Adrenal gland (tissue), 12 donors: ENCODE measurements around the gene PAOX. TPM values are rescaled to one million over a fixed set of nuclear protein-coding genes. Genes with fewer than 3 reads are reported as not detected.
"Not testable (repeated sequence)": the region's sequence is repeated elsewhere in the genome, so short reads cannot be mapped to it uniquely, and the experiment has no call there.

Experiments used
- DNase-seq, 7 donors: peaks; one replicate each; pipeline ENCODE4 v3.0.0-alpha.2; 2019 to 2020
- H3K27ac ChIP-seq, 5 donors: fragments of 200-600 bp; sonication (generic) in 4 of 5; 1 replicate in 3 of 5; 2 replicates in 2 of 5; pipeline versions ENCODE4 v1.5.1 to v1.8.0; 2016 to 2020; ENCODE audit warnings: mild to moderate bottlenecking in 1 of 5
- H3K27me3 ChIP-seq: fragments of 200-600 bp; 2 replicates; pipeline ENCODE4 v1.8.0; 2021
- H3K36me3 ChIP-seq, 2 donors: fragments of 200-600 bp; replicated peaks in 1 of 2; 1 replicate in 1 of 2; 2 replicates in 1 of 2; pipeline versions ENCODE4 v1.5.1 to v1.8.0; 2018 to 2022
- H3K4me1 ChIP-seq, 2 donors: fragments of 200-600 bp; replicated peaks in 1 of 2; 1 replicate in 1 of 2; 2 replicates in 1 of 2; pipeline versions ENCODE4 v1.5.1 to v1.8.0; 2018 to 2021
- H3K4me3 ChIP-seq, 4 donors: fragments of 200-600 bp; sonication (generic) in 3 of 4; one replicate each; pipeline ENCODE4 v1.5.1; 2016 to 2018
- H3K9me3 ChIP-seq, 3 donors: fragments of 200-600 bp; sonication (generic) in 1 of 3; replicated peaks in 1 of 3; 1 replicate in 2 of 3; 2 replicates in 1 of 3; pipeline versions ENCODE4 v1.5.1 to v1.8.0; 2016 to 2021
- CTCF ChIP-seq, 6 experiments: fragments of 450-650 bp in 4 of 6; fragments of 200-600 bp in 2 of 6; sonication (generic) in 1 of 6; IDR thresholded peaks; 1 replicate in 5 of 6; 2 replicates in 1 of 6; pipeline versions ENCODE4 v1.5.1 to v1.8.0; 2016 to 2021; ENCODE audit warnings: antibody characterized with exemption in 6 of 6, mild to moderate bottlenecking in 2 of 6, moderate library complexity in 1 of 6
- POLR2A ChIP-seq, 2 donors: fragments of 450-650 bp; IDR thresholded peaks; one replicate each; pipeline ENCODE4 v1.6.1; 2017; ENCODE audit warnings: antibody characterized with exemption in 2 of 2, mild to moderate bottlenecking in 2 of 2, moderate library complexity in 1 of 2
- WGBS, 4 donors: extraction: QIAGEN DNeasy Blood & Tissue Kit in 2 of 4; methylation state at CpG; one replicate each; pipeline versions ENCODE4 v1.1.5 to v1.1.7; 2013 to 2017; 5-methylcytosine and 5-hydroxymethylcytosine counted together
- intact Hi-C, 2 donors: fragments of 100-400 bp; cut with DNase I; formaldehyde crosslinking; loops; one replicate each; pipeline versions ENCODE4 v1.14.1 to v1.15.0; 2022 to 2023
- polyA plus RNA-seq, 3 donors: library from polyadenylated mRNA; stranded (reverse); fragments of 200-250 nt in 2 of 3; fragments of 350-450 nt in 1 of 3; fragmentation: Illumina TruSeq in 1 of 3; extraction: RNeasy Lipid Tissue Mini Kit (QIAGEN cat#74804) in 1 of 3; gene quantifications; one replicate each; pipeline ENCODE4 v1.2.3, GENCODE V29; 2013 to 2014
- total RNA-seq, 9 donors: library from RNA; depleted of rRNA in 4 of 9; stranded (reverse); fragments of >200 nt in 4 of 9; fragments of 120-200 nt in 1 of 9; fragmentation: NEBNext Ultra II Directional in 1 of 9; extraction: Animal tissue kit (Norgen Biotek cat#: 25700) in 1 of 9; gene quantifications; one replicate each; pipeline versions ENCODE4 v1.1.0 to v1.2.4, GENCODE V29; 2013 to 2023
- donor health status: healthy with polysubstance abuse.
- donor health status: Bipolar disorder and iron deficiency.
- donor health status: DM: yes; HTN: yes; CAD: no.
- donor health status: DM: no; HTN: no; CAD: no.
- donor health status: DM: no; HTN: no; CAD: no.
- donor health status: DM: yes; HTN: yes; CAD: no.

PAOX gene
- total and polyA plus RNA-seq, 12 donors = 1.0 to 34.4 (median 6.4) TPM

- intact Hi-C loops = no loop called here
- DNase-seq = no peak
- peaks cover 0 to 32% of the 10 kb centered on the region in 2 donors for H3K36me3 ChIP-seq
Measured at GRCh38 chr10:133405844-133406527, 26.9 kb downstream of the PAOX start.

GRCh38 chr10:133411523-133412380 lies 32.7 kb downstream of the PAOX start:
- Histone ChIP-seq H3K4me3 (no peak overlapping the region), H3K27me3 (no peaks in the 10 kb centered on the region), H3K9me3 (peaks cover 0 to 15% (median 13%) of the 10 kb centered on the region in 3 donors), H3K36me3 (peaks cover 0 to 18% of the 10 kb centered on the region in 2 donors), H3K4me1 (no peaks in the 10 kb centered on the region), H3K27ac (no peak overlapping the region)
- WGBS, 4 donors = 95 to 98% (median 98%) methylated on average over 7 of the region's 7 CpGs
- intact Hi-C loops = no loop called here
- DNase-seq = no peak
- TF ChIP-seq POLR2A (IDR thresholded peaks at IDR 0.05) (no peak), CTCF (IDR thresholded peaks at IDR 0.05) (no peak)

More at GRCh38 chr10:133405844-133406527, 26.9 kb downstream of the PAOX start:
- Histone ChIP-seq H3K27ac (no peak overlapping the region), H3K9me3 (no peaks in the 10 kb centered on the region), H3K27me3 (no peaks in the 10 kb centered on the region), H3K4me3 (no peak overlapping the region), H3K4me1 (peaks cover 2 to 6% of the 10 kb centered on the region in 2 donors)
- WGBS, 4 donors = 93 to 99% (median 96%) methylated on average over 8 of the region's 8 CpGs
- TF ChIP-seq CTCF (IDR thresholded peaks at IDR 0.05) (no peak), POLR2A (IDR thresholded peaks at IDR 0.05) (no peak)

GRCh38 chr10:133412381-133412711 lies 33.3 kb downstream of the PAOX start:
- Histone ChIP-seq H3K27ac (no peak overlapping the region), H3K4me3 (no peak overlapping the region), H3K27me3 (no peaks in the 10 kb centered on the region), H3K9me3 (peaks cover 0 to 15% (median 13%) of the 10 kb centered on the region in 3 donors), H3K36me3 (peaks cover 0 to 18% of the 10 kb centered on the region in 2 donors), H3K4me1 (no peaks in the 10 kb centered on the region)
- TF ChIP-seq CTCF (IDR thresholded peaks at IDR 0.05) (no peak), POLR2A (IDR thresholded peaks at IDR 0.05) (no peak)
- intact Hi-C loops = no loop called here
- DNase-seq = no peak

GRCh38 chr10:133414401-133414800 lies 35.3 kb downstream of the PAOX start:
- H3K27me3 ChIP-seq, intact Hi-C loops, H3K4me1 ChIP-seq, DNase-seq, H3K4me3 ChIP-seq, H3K27ac ChIP-seq: not testable (repeated sequence)
- H3K9me3 ChIP-seq = peaks cover 0 to 15% (median 13%) of the 10 kb centered on the region in 3 donors
- 96 to 99% (median 97%) methylated on average over 13 to 20 of the region's 23 CpGs for WGBS, 4 donors
- H3K36me3 ChIP-seq = peaks cover 0 to 21% of the 10 kb centered on the region in 2 donors
